Measurements from ENCODE around the gene CRIM1.

GRCh38 chr2:36554531-36554930 lies 199.0 kb downstream of the CRIM1 start:
- no peak for TF ChIP-seq CEBPB (IDR thresholded peaks at IDR 0.05; ENCODE audit: low read depth, low read length)
- no peak for TF ChIP-seq TAF1 (IDR thresholded peaks at IDR 0.05; ENCODE audit: low read depth, low read length)
- TF ChIP-seq ZNF274 (IDR thresholded peaks at IDR 0.05; ENCODE audit: borderline replicate concordance, extremely low read depth, low read length): no peak
- TF ChIP-seq POLR2AphosphoS5 (IDR thresholded peaks at IDR 0.05; ENCODE audit: low read depth, low read length): no peak
- no peak for TF ChIP-seq CTCF (IDR thresholded peaks at IDR 0.05; ENCODE audit: control extremely low read depth in 1 of 3, insufficient read depth in 1 of 3, low read depth in 1 of 3, low read length in 3 of 3)
- no peak for TF ChIP-seq EZH2 (IDR thresholded peaks at IDR 0.05; ENCODE audit: low read depth, low read length, severe bottlenecking)
- no peak for TF ChIP-seq RAD21 (IDR thresholded peaks at IDR 0.05 in 1 of 2, conservative IDR thresholded peaks at IDR 0.05 in 1 of 2; ENCODE audit: low read depth in 2 of 2, low read length in 2 of 2)
- TF ChIP-seq E2F6 (IDR thresholded peaks at IDR 0.05): no peak
- no peak for TF ChIP-seq SIX5 (IDR thresholded peaks at IDR 0.05; ENCODE audit: low read depth, low read length)
- no peak for TF ChIP-seq SIN3A (conservative IDR thresholded peaks at IDR 0.05 in 1 of 2, IDR thresholded peaks at IDR 0.05 in 1 of 2; ENCODE audit: low read depth in 1 of 2, low read length in 2 of 2)
- TF ChIP-seq RFX5 (IDR thresholded peaks at IDR 0.05; ENCODE audit: borderline replicate concordance, low read depth, low read length): no peak
- TF ChIP-seq MAFK (IDR thresholded peaks at IDR 0.05; ENCODE audit: low read depth, low read length): no peak
- no peak for TF ChIP-seq HDAC6 (IDR thresholded peaks at IDR 0.05; ENCODE audit: low read depth, low read length)
- no peak for TF ChIP-seq CBX8 (IDR thresholded peaks at IDR 0.05; ENCODE audit: borderline replicate concordance, low read depth, low read length)
